ENCODE data around the gene CHST11. TPM values are rescaled to one million over a fixed set of nuclear protein-coding genes. Genes with fewer than 3 reads are reported as not detected.

The CHST11 gene
- total and polyA plus RNA-seq, 9 donors, result 4.0 to 39.9 (median 20.1) TPM

GRCh38 chr12:104423809-104424208, 32.9 kb upstream of the CHST11 start:
- no peak overlapping the region for H3K4me3 ChIP-seq
- no peak for DNase-seq

GRCh38 chr12:104424955-104425354, 31.8 kb upstream of the CHST11 start:
- H3K4me3 ChIP-seq, result no peak overlapping the region
- no peak overlapping the region for H3K27ac ChIP-seq
- no peak for DNase-seq
- H3K9me3 ChIP-seq, result no peaks in the 10 kb centered on the region
- WGBS, 3 donors, result 63 to 76% (median 64%) methylated on average over 1 of the region's 1 CpG
- TF ChIP-seq CTCF (IDR thresholded peaks at IDR 0.05), result no peak
- no peak for TF ChIP-seq POLR2A (IDR thresholded peaks at IDR 0.05)
- no peak for TF ChIP-seq EP300 (IDR thresholded peaks at IDR 0.05)
- H3K36me3 ChIP-seq, result no peaks in the 10 kb centered on the region
- no peaks in the 10 kb centered on the region for H3K4me1 ChIP-seq (ENCODE audit: insufficient read depth)
- H3K27me3 ChIP-seq, result no peaks in the 10 kb centered on the region
- intact Hi-C loops (cut with DNase I), result no loop called here

More at GRCh38 chr12:104423809-104424208, 32.9 kb upstream of the CHST11 start:
- Histone ChIP-seq H3K27me3 (no peaks in the 10 kb centered on the region), H3K27ac (no peak overlapping the region), H3K4me1 (ENCODE audit: insufficient read depth) (no peaks in the 10 kb centered on the region), H3K36me3 (no peaks in the 10 kb centered on the region), H3K9me3 (no peaks in the 10 kb centered on the region)
- TF ChIP-seq CTCF (IDR thresholded peaks at IDR 0.05) (no peak), EP300 (IDR thresholded peaks at IDR 0.05) (no peak), POLR2A (IDR thresholded peaks at IDR 0.05) (no peak)
- intact Hi-C loops (cut with DNase I), result no loop called here
- 78 to 82% (median 80%) methylated on average over 5 of the region's 5 CpGs for WGBS, 3 donors

- TF ChIP-seq CTCF (IDR thresholded peaks at IDR 0.05) (no peak), POLR2A (IDR thresholded peaks at IDR 0.05) (no peak), EP300 (IDR thresholded peaks at IDR 0.05) (no peak)
- Histone ChIP-seq H3K27me3 (no peaks in the 10 kb centered on the region), H3K4me3 (no peak overlapping the region), H3K4me1 (ENCODE audit: insufficient read depth) (no peaks in the 10 kb centered on the region), H3K36me3 (no peaks in the 10 kb centered on the region), H3K9me3 (no peaks in the 10 kb centered on the region), H3K27ac (no peak overlapping the region)
- 90 to 92% (median 91%) methylated on average over 4 of the region's 4 CpGs for WGBS, 3 donors
- intact Hi-C loops (cut with DNase I), result no loop called here
- DNase-seq, result no peak
These were observed 31.1 kb upstream of the CHST11 start for GRCh38 chr12:104425614-104426013.

GRCh38 chr12:104426926-104427546, 29.7 kb upstream of the CHST11 start:
- DNase-seq, result no peak
- 62 to 68% (median 66%) methylated on average over 4 of the region's 4 CpGs for WGBS, 3 donors
- H3K9me3 ChIP-seq, result no peaks in the 10 kb centered on the region
- no peak overlapping the region for H3K4me3 ChIP-seq
- H3K36me3 ChIP-seq, result no peaks in the 10 kb centered on the region
- H3K27me3 ChIP-seq, result no peaks in the 10 kb centered on the region
- no peaks in the 10 kb centered on the region for H3K4me1 ChIP-seq (ENCODE audit: insufficient read depth)
- no peak overlapping the region for H3K27ac ChIP-seq
- intact Hi-C loops (cut with DNase I), result no loop called here
- TF ChIP-seq EP300 (IDR thresholded peaks at IDR 0.05), result no peak
- no peak for TF ChIP-seq CTCF (IDR thresholded peaks at IDR 0.05)
- TF ChIP-seq POLR2A (IDR thresholded peaks at IDR 0.05), result no peak

All from ovary (tissue), 9 donors.